Measurements from ENCODE around the gene CRIP2.

DNA sequence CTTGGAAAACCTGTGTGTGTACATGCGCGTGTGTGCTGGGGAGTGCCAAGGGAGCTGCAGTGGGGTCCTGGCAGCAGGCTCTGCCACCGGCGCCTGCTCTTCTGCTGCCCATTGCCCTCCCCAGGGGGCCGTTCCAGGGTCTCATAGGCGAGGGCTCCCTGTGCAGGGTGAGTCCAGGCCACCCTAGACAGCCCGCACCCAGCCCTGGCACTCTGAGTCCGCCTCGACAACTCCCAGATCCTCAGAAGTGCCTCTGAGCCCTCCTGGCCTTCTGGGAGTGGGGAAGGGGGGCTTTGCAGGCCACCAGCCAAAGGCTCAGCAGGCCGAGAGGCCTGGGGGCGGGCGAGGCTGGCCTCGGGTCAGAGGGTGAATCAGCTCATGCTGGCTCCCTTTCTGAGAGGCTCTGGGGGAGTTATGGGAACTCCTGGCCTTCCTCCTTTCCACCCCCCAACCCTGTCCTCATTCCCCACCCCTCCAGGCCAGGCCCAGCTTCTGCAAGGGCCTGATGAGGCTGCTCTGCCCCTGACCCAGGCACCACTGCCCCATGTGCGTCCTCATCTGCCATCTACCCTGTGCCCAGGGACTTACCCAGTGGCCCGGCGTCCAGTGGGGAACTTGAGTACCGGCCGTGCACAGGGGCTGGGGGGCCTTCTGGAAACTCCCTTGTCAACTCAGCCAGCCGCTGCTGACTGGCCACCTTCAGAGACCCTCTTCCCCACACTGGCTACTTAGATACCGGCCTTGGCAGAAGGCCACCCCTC, 14.3 kb downstream of the CRIP2 start:
- TF ChIP-seq EP300 (IDR thresholded peaks at IDR 0.05; ENCODE audit: borderline replicate concordance) (no peak), YY1 (IDR thresholded peaks at IDR 0.05; ENCODE audit: low read depth) (no peak), CEBPB (IDR thresholded peaks at IDR 0.05) (no peak), CREB1 (IDR thresholded peaks at IDR 0.05; ENCODE audit: low read depth) (no peak), RAD21 (IDR thresholded peaks at IDR 0.05; ENCODE audit: low read depth) (no peak), TAF1 (IDR thresholded peaks at IDR 0.05; ENCODE audit: low read depth) (no peak), TCF12 (IDR thresholded peaks at IDR 0.05; ENCODE audit: low read depth) (no peak), TEAD4 (IDR thresholded peaks at IDR 0.05) (no peak), EGR1 (IDR thresholded peaks at IDR 0.05) (no peak), ZBTB7A (IDR thresholded peaks at IDR 0.05; ENCODE audit: low read depth) (no peak; the same call in 1 of the 2 replicates)
- TF ChIP-seq, protein P1, sequence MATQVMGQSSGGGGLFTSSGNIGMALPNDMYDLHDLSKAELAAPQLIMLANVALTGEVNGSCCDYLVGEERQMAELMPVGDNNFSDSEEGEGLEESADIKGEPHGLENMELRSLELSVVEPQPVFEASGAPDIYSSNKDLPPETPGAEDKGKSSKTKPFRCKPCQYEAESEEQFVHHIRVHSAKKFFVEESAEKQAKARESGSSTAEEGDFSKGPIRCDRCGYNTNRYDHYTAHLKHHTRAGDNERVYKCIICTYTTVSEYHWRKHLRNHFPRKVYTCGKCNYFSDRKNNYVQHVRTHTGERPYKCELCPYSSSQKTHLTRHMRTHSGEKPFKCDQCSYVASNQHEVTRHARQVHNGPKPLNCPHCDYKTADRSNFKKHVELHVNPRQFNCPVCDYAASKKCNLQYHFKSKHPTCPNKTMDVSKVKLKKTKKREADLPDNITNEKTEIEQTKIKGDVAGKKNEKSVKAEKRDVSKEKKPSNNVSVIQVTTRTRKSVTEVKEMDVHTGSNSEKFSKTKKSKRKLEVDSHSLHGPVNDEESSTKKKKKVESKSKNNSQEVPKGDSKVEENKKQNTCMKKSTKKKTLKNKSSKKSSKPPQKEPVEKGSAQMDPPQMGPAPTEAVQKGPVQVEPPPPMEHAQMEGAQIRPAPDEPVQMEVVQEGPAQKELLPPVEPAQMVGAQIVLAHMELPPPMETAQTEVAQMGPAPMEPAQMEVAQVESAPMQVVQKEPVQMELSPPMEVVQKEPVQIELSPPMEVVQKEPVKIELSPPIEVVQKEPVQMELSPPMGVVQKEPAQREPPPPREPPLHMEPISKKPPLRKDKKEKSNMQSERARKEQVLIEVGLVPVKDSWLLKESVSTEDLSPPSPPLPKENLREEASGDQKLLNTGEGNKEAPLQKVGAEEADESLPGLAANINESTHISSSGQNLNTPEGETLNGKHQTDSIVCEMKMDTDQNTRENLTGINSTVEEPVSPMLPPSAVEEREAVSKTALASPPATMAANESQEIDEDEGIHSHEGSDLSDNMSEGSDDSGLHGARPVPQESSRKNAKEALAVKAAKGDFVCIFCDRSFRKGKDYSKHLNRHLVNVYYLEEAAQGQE (IDR thresholded peaks at IDR 0.05; ENCODE audit: low read depth): no peak
- TF ChIP-seq, protein P2, sequence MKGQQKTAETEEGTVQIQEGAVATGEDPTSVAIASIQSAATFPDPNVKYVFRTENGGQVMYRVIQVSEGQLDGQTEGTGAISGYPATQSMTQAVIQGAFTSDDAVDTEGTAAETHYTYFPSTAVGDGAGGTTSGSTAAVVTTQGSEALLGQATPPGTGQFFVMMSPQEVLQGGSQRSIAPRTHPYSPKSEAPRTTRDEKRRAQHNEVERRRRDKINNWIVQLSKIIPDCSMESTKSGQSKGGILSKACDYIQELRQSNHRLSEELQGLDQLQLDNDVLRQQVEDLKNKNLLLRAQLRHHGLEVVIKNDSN (IDR thresholded peaks at IDR 0.05): no peak
- TF ChIP-seq, protein P3, sequence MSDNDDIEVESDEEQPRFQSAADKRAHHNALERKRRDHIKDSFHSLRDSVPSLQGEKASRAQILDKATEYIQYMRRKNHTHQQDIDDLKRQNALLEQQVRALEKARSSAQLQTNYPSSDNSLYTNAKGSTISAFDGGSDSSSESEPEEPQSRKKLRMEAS (IDR thresholded peaks at IDR 0.05): no peak

Data from Ishikawa (cell line).